ENCODE measurements around the gene SIX3. TPM values are rescaled to one million over a fixed set of nuclear protein-coding genes. Genes with fewer than 3 reads are reported as not detected.

The SIX3 gene
- total and polyA plus RNA-seq, 2 experiments from 2014 or later: 0.21 to 0.28 TPM

GRCh38 chr2:44936275-44936674, 5.2 kb upstream of the SIX3 start (continued):
- TF ChIP-seq ZNF462 (CRISPR knock-in tag; IDR thresholded peaks at IDR 0.05) (no peak), ZNF331 (CRISPR knock-in tag; IDR thresholded peaks at IDR 0.05; ENCODE audit: low read depth) (no peak)
- TF ChIP-seq, protein P1, sequence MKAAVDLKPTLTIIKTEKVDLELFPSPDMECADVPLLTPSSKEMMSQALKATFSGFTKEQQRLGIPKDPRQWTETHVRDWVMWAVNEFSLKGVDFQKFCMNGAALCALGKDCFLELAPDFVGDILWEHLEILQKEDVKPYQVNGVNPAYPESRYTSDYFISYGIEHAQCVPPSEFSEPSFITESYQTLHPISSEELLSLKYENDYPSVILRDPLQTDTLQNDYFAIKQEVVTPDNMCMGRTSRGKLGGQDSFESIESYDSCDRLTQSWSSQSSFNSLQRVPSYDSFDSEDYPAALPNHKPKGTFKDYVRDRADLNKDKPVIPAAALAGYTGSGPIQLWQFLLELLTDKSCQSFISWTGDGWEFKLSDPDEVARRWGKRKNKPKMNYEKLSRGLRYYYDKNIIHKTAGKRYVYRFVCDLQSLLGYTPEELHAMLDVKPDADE (IDR thresholded peaks at IDR 0.05): no peak
- TF ChIP-seq, protein P2, sequence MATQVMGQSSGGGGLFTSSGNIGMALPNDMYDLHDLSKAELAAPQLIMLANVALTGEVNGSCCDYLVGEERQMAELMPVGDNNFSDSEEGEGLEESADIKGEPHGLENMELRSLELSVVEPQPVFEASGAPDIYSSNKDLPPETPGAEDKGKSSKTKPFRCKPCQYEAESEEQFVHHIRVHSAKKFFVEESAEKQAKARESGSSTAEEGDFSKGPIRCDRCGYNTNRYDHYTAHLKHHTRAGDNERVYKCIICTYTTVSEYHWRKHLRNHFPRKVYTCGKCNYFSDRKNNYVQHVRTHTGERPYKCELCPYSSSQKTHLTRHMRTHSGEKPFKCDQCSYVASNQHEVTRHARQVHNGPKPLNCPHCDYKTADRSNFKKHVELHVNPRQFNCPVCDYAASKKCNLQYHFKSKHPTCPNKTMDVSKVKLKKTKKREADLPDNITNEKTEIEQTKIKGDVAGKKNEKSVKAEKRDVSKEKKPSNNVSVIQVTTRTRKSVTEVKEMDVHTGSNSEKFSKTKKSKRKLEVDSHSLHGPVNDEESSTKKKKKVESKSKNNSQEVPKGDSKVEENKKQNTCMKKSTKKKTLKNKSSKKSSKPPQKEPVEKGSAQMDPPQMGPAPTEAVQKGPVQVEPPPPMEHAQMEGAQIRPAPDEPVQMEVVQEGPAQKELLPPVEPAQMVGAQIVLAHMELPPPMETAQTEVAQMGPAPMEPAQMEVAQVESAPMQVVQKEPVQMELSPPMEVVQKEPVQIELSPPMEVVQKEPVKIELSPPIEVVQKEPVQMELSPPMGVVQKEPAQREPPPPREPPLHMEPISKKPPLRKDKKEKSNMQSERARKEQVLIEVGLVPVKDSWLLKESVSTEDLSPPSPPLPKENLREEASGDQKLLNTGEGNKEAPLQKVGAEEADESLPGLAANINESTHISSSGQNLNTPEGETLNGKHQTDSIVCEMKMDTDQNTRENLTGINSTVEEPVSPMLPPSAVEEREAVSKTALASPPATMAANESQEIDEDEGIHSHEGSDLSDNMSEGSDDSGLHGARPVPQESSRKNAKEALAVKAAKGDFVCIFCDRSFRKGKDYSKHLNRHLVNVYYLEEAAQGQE (IDR thresholded peaks at IDR 0.05; ENCODE audit: unreplicated experiment): no peak

Data from GM23338 (cell line).